HUES64 (cell line): Measurements from ENCODE around the gene DAZAP2.
A peak's percentile ranks its signal among the peaks of the same experiment; 100 is the strongest.

Experiments
- H3K27ac ChIP-seq: 2 replicates; pipeline ENCODE4 v1.7.0; 2013; ENCODE audit warnings: low read depth, low read length, inconsistent platforms
- H3K27me3 ChIP-seq: 2 replicates; pipeline ENCODE4 v1.6.1; 2013; ENCODE audit warnings: mild to moderate bottlenecking, low read length; ENCODE audit not compliant: insufficient read depth
- H3K36me3 ChIP-seq: 2 replicates; pipeline ENCODE4 v1.6.1; 2013; ENCODE audit warnings: mild to moderate bottlenecking, low read length; ENCODE audit not compliant: insufficient read depth
- H3K4me1 ChIP-seq: 2 replicates; pipeline ENCODE4 v1.6.1; 2013; ENCODE audit warnings: mild to moderate bottlenecking, low read length, moderate library complexity; ENCODE audit not compliant: insufficient read depth
- H3K4me3 ChIP-seq: 2 replicates; pipeline ENCODE4 v1.5.1; 2013; ENCODE audit warnings: mild to moderate bottlenecking, low read length, moderate library complexity
- H3K9ac ChIP-seq: 2 replicates; pipeline ENCODE4 v1.6.1; 2013; ENCODE audit warnings: mild to moderate bottlenecking, low read depth, low read length
- H3K9me3 ChIP-seq: 2 replicates; pipeline ENCODE4 v1.6.1; 2013; ENCODE audit warnings: low read depth, low read length; ENCODE audit not compliant: insufficient read depth
- WGBS: fragments of 150-250, 120-280 bp; methylation state at CpG from one replicate; pipeline ENCODE4 v1.1.7; 2013; ENCODE audit warnings: missing lambda C conversion rate; 5-methylcytosine and 5-hydroxymethylcytosine counted together

The DAZAP2 gene

GRCh38 chr12:51232642-51233041, 6.0 kb upstream of the DAZAP2 start:
- H3K9ac ChIP-seq, result no peak overlapping the region
- no peaks in the 10 kb centered on the region for H3K27me3 ChIP-seq
- no peaks in the 10 kb centered on the region for H3K9me3 ChIP-seq
- no peak overlapping the region for H3K4me3 ChIP-seq
- no peaks in the 10 kb centered on the region for H3K4me1 ChIP-seq
- H3K36me3 ChIP-seq, result no peaks in the 10 kb centered on the region
- no peak overlapping the region for H3K27ac ChIP-seq

- H3K4me1 ChIP-seq, result peaks cover 4% of the 10 kb centered on the region; the same call in 1 of the 2 replicates
- no peak overlapping the region for H3K9ac ChIP-seq
- 94% methylated on average over 5 of the region's 5 CpGs for WGBS
- H3K4me3 ChIP-seq, result no peak overlapping the region
- no peaks in the 10 kb centered on the region for H3K27me3 ChIP-seq
- no peak overlapping the region for H3K27ac ChIP-seq
- no peaks in the 10 kb centered on the region for H3K36me3 ChIP-seq
- H3K9me3 ChIP-seq, result no peaks in the 10 kb centered on the region
Observed at GRCh38 chr12:51234530-51234929, 4.1 kb upstream of the DAZAP2 start.

- peak overlapping the region; percentile 85 for H3K9ac ChIP-seq
- 48% methylated on average over 10 of the region's 10 CpGs for WGBS
Observed at GRCh38 chr12:51238037-51238509, 553 bp upstream of the DAZAP2 start.

GRCh38 chr12:51240971-51241370, 2.3 kb downstream of the DAZAP2 start:
- H3K27ac ChIP-seq, result no peak overlapping the region
- 98% methylated on average over 2 of the region's 2 CpGs for WGBS
- H3K9ac ChIP-seq, result no peak overlapping the region
- no peaks in the 10 kb centered on the region for H3K27me3 ChIP-seq
- H3K4me1 ChIP-seq, result peaks cover 12% of the 10 kb centered on the region; the same call in 1 of the 2 replicates
- H3K36me3 ChIP-seq, result peaks cover 56% of the 10 kb centered on the region
- no peaks in the 10 kb centered on the region for H3K9me3 ChIP-seq
- H3K4me3 ChIP-seq, result no peak overlapping the region

More at GRCh38 chr12:51238037-51238509, 553 bp upstream of the DAZAP2 start:
- Histone ChIP-seq H3K9me3 (no peaks in the 10 kb centered on the region), H3K27ac (peak overlapping the region; percentile 80), H3K4me3 (peak overlapping the region; percentile 100), H3K36me3 (peaks cover 32% of the 10 kb centered on the region), H3K4me1 (peaks cover 10% of the 10 kb centered on the region; the same call in 1 of the 2 replicates), H3K27me3 (no peaks in the 10 kb centered on the region)

- H3K9me3 ChIP-seq, result no peaks in the 10 kb centered on the region
- H3K9ac ChIP-seq, result no peak overlapping the region
- no peak overlapping the region for H3K27ac ChIP-seq
- peaks cover 57% of the 10 kb centered on the region for H3K36me3 ChIP-seq
- H3K4me1 ChIP-seq, result peaks cover 23% of the 10 kb centered on the region
- no peak overlapping the region for H3K4me3 ChIP-seq
- 98% methylated on average over 6 of the region's 7 CpGs for WGBS
- H3K27me3 ChIP-seq, result no peaks in the 10 kb centered on the region
Observed at GRCh38 chr12:51242120-51242519, 3.5 kb downstream of the DAZAP2 start.

GRCh38 chr12:51242876-51243275, 4.2 kb downstream of the DAZAP2 start:
- no peak overlapping the region for H3K27ac ChIP-seq
- H3K9ac ChIP-seq, result no peak overlapping the region
- peaks cover 30% of the 10 kb centered on the region for H3K4me1 ChIP-seq
- no peak overlapping the region for H3K4me3 ChIP-seq
- no peaks in the 10 kb centered on the region for H3K27me3 ChIP-seq
- peaks cover 57% of the 10 kb centered on the region for H3K36me3 ChIP-seq
- WGBS, result 96% methylated on average over 7 of the region's 7 CpGs
- H3K9me3 ChIP-seq, result no peaks in the 10 kb centered on the region

- Histone ChIP-seq H3K27ac (no peak overlapping the region), H3K36me3 (peaks cover 57% of the 10 kb centered on the region), H3K9ac (no peak overlapping the region), H3K4me3 (no peak overlapping the region), H3K9me3 (no peaks in the 10 kb centered on the region), H3K4me1 (peaks cover 31% of the 10 kb centered on the region), H3K27me3 (no peaks in the 10 kb centered on the region)
- 85% methylated on average over 4 of the region's 4 CpGs for WGBS
Observed at GRCh38 chr12:51244269-51244668, 5.6 kb downstream of the DAZAP2 start.

GRCh38 chr12:51245476-51246253, 7.0 kb downstream of the DAZAP2 start:
- Histone ChIP-seq H3K9ac (no peak overlapping the region), H3K4me1 (peaks cover 25% of the 10 kb centered on the region), H3K27me3 (no peaks in the 10 kb centered on the region), H3K36me3 (peaks cover 47% of the 10 kb centered on the region), H3K4me3 (no peak overlapping the region), H3K27ac (no peak overlapping the region), H3K9me3 (no peaks in the 10 kb centered on the region)
- 95% methylated on average over 11 of the region's 11 CpGs for WGBS

GRCh38 chr12:51246254-51246853, 7.7 kb downstream of the DAZAP2 start:
- peaks cover 25% of the 10 kb centered on the region for H3K4me1 ChIP-seq
- H3K27ac ChIP-seq, result no peak overlapping the region; the same call in 1 of the 2 replicates
- no peaks in the 10 kb centered on the region for H3K9me3 ChIP-seq
- no peak overlapping the region for H3K9ac ChIP-seq
- H3K4me3 ChIP-seq, result no peak overlapping the region
- H3K27me3 ChIP-seq, result no peaks in the 10 kb centered on the region
- peaks cover 42% of the 10 kb centered on the region for H3K36me3 ChIP-seq
- 84% methylated on average over 7 of the region's 7 CpGs for WGBS

GRCh38 chr12:51247523-51248206, 9.0 kb downstream of the DAZAP2 start:
- Histone ChIP-seq H3K27me3 (no peaks in the 10 kb centered on the region), H3K36me3 (peaks cover 31% of the 10 kb centered on the region), H3K27ac (peak overlapping the region; percentile 62; the same call in 1 of the 2 replicates), H3K4me1 (peaks cover 25% of the 10 kb centered on the region), H3K9me3 (no peaks in the 10 kb centered on the region), H3K9ac (no peak overlapping the region; the same call in 1 of the 2 replicates), H3K4me3 (no peak overlapping the region; the same call in 1 of the 2 replicates)
- 59% methylated on average over 14 of the region's 14 CpGs for WGBS

GRCh38 chr12:51253276-51253675, 14.7 kb downstream of the DAZAP2 start:
- Histone ChIP-seq H3K9me3 (no peaks in the 10 kb centered on the region), H3K4me1 (peaks cover under 1% of the 10 kb centered on the region), H3K9ac (no peak overlapping the region), H3K36me3 (peaks cover 2% of the 10 kb centered on the region; the same call in 1 of the 2 replicates), H3K4me3 (no peak overlapping the region), H3K27ac (no peak overlapping the region), H3K27me3 (no peaks in the 10 kb centered on the region)
- WGBS, result 80% methylated on average over 1 of the region's 1 CpG
